GM12873 (cell line): ENCODE results near the gene PDK2.

Experiments used
- TF ChIP-seq, protein P1 (sequence below): IDR thresholded peaks from 2 replicates; pipeline ENCODE4 v1.5.1; 2012; ENCODE audit warnings: low read depth, mild to moderate bottlenecking, moderate library complexity, low read length, control low read depth; ENCODE audit not compliant: insufficient read depth; ENCODE audit errors: missing control alignments

Gene PDK2

DNA sequence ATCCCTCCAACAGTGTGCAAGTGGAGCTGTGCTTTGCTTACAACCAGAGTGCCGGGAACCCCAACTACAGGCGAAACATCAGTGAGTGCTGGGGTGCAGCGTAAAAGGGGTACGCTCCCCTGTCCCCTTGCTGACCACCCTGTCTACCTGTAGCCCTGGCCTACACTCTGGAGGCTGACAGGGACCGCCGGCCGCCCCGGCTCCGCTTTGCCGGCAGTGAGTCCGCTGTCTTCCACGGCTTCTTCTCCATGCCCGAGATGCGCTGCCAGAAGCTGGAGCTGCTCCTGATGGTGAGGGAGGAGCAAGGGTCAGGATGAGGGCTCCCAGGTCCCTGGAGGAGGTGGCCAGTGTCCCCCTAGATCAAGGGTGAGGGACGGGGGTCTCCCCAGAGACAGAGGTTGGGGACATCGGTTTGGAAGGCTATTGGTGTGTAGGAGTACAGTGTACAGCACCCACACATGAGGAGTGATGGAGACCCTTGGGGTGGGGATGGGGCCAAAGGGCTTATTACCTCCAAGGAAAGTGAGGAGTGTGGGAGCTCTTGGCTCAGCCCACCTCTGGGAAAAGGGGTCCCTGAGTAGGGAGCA is 19.6 kb upstream of the PDK2 start:
- TF ChIP-seq, protein P1, sequence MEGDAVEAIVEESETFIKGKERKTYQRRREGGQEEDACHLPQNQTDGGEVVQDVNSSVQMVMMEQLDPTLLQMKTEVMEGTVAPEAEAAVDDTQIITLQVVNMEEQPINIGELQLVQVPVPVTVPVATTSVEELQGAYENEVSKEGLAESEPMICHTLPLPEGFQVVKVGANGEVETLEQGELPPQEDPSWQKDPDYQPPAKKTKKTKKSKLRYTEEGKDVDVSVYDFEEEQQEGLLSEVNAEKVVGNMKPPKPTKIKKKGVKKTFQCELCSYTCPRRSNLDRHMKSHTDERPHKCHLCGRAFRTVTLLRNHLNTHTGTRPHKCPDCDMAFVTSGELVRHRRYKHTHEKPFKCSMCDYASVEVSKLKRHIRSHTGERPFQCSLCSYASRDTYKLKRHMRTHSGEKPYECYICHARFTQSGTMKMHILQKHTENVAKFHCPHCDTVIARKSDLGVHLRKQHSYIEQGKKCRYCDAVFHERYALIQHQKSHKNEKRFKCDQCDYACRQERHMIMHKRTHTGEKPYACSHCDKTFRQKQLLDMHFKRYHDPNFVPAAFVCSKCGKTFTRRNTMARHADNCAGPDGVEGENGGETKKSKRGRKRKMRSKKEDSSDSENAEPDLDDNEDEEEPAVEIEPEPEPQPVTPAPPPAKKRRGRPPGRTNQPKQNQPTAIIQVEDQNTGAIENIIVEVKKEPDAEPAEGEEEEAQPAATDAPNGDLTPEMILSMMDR: no peak

DNA sequence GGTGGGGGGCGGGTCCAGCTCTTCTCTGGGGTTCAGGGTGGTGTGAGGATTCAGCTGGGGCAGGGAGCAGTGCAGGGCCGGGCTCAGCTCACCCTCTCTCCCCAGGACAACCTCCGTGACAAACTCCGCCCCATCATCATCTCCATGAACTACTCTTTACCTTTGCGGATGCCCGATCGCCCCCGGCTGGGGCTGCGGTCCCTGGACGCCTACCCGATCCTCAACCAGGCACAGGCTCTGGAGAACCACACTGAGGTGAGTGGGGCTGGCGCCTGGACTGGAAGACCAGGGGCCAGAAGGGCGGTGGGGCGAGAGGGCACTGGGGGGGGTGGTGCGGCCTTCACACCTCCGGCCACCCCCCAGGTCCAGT is 18.9 kb upstream of the PDK2 start:
- TF ChIP-seq, protein P1: no peak

DNA sequence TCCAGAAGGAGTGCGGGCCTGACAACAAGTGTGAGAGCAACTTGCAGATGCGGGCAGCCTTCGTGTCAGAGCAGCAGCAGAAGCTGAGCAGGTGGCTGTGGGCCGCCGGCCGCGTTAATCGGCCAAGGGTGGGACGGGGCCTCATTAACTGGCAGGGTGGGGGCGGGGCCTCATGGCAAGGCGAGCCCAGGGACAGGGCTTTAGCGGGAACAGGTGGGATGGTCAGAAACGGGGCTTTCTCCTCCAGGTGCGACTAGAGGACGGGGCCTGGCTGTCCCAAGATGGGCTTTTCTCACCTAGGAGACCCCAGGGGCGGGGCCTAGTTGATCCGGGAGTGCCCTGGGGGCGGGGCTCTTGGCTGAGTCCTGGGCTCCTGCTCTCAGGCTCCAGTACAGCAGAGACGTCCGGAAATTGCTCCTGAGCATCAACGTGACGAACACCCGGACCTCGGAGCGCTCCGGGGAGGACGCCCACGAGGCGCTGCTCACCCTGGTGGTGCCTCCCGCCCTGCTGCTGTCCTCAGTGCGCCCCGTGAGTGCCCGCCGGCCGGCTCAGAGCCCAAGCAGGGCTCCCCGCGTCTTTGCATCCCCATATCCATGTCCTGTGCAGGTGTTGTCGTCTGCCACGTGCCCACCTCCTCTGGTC is 18.4 kb upstream of the PDK2 start:
- TF ChIP-seq, protein P1: no peak

DNA sequence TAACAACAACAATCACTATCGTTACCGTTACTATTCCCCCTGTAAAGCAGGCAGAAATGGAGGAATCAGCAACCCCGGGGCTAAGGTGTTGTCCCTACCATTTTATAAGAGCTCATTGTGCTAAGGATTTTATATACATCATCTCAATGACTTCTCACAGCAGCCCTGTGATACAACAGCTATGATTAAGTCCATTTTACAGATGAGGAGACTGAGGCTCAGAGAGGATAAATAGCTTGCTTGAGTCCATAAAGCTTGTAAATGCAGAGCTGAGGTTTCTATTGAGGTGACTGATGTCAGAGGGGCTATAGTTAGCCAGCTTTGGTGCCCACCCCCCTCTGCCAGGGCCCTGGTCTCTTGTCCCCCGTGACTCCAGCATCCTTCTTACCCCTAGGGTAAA is 16.7 kb upstream of the PDK2 start:
- TF ChIP-seq, protein P1: no peak

DNA sequence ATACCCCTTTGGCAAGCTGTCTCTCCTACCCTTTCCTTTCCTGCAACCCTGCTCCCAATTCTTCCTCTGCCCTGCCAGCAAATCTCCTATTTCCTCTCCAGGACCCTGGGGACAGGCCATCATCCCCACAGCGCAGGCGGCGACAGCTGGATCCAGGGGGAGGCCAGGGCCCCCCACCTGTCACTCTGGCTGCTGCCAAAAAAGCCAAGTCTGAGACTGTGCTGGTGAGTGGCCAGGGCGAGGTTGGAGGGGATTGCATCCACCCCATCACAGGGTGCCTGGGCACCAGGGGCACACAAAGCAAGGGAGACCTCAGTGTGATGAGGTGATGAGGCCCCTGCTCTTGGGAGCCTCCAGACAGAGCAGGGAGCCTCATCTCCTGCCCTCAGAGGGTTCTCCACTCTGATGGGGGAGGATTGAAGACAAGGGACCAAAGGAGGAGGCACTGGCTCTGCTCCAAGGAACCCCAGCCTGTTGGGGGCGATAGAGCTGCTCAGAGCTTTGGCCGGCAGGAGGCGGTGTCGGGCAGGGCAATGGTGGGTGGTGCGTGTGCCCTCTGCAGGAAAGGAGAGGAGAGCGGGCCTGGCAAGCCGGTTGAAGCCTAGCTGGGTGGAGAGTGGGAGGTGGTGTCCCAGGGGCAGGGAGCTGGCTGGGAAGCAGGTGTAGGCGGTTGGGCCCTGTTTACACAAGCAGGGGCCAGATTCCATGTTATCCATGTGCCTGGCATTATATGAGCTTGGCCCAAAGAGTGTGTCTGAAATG is 15.6 kb upstream of the PDK2 start:
- TF ChIP-seq, protein P1: peak; percentile 41

DNA sequence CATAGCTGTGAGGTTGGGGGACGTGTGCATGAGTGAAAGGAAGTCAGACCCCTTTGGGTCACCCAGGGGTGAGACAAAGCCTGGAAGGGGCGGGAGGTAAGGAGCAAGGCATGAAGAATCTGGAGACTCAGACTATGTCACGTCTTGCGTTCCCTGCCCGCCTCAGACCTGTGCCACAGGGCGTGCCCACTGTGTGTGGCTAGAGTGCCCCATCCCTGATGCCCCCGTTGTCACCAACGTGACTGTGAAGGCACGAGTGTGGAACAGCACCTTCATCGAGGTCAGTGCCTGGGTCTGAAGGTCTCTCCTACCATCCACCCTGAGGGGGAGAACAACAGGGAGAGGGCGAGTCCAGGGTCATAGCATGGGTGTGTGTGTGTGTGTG is 15.1 kb upstream of the PDK2 start:
- TF ChIP-seq, protein P1: no peak

DNA sequence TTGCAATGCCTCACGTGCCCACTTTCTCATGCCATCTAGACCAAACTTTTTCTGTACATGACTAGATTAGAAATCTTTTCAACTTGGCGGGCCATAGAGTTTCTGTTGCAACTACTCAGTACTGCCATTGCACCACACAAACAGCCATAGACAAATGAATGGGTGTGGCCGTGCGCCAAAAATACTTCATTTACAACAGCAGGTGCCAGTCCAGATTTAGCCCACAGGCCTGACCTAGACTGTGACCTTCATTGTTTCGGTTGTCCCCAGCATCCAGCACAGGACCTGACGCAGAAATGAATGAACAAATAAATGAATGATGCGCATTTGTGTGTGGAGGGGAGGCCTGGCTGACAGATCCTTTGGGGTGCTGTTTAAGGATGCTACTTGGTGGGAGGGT is 14.3 kb upstream of the PDK2 start:
- TF ChIP-seq, protein P1: no peak
